GM12874 (cell line): ENCODE measurements around the gene KRTAP10-1.

Source experiments
- CTCF ChIP-seq: IDR thresholded peaks from 2 replicates; pipeline ENCODE4 v1.5.1; 2011; ENCODE audit warnings: low read depth, mild to moderate bottlenecking, control low read depth, low read length, moderate library complexity; ENCODE audit not compliant: insufficient read depth

The KRTAP10-1 gene

GRCh38 chr21:44568667-44569556, 28.9 kb upstream of the KRTAP10-1 start:
- TF ChIP-seq CTCF = no peak

- TF ChIP-seq CTCF = no peak
These were observed 28.3 kb upstream of the KRTAP10-1 start for GRCh38 chr21:44568261-44568660.

GRCh38 chr21:44567481-44568171, 27.6 kb upstream of the KRTAP10-1 start:
- no peak for TF ChIP-seq CTCF

- no peak for TF ChIP-seq CTCF
These were observed 26.4 kb upstream of the KRTAP10-1 start for GRCh38 chr21:44566403-44566802.

GRCh38 chr21:44564886-44565598, 25.0 kb upstream of the KRTAP10-1 start:
- no peak for TF ChIP-seq CTCF

- no peak for TF ChIP-seq CTCF
These were observed 24.1 kb upstream of the KRTAP10-1 start for GRCh38 chr21:44564099-44564498.

- TF ChIP-seq CTCF = no peak
These were observed 18.7 kb upstream of the KRTAP10-1 start, which contains the start of gene KRTAP10-3 for GRCh38 chr21:44558695-44559094. KRTAP10-3 (minus strand) TSS chr21:44558795; CDS start chr21:44558715, 80 bp downstream.
